Psoas muscle (tissue), 8 donors: ENCODE measurements around the gene ZYX. TPM values are rescaled to one million over a fixed set of nuclear protein-coding genes. Genes with fewer than 3 reads are reported as not detected.

ENCODE experiments used
- ATAC-seq, 4 donors: fragments of 200-7000 bp; cut with Tn5 transposase; one replicate each; pipeline ENCODE4 v1.9.1; 2020; ENCODE audit warnings: moderate library complexity in 3 of 4, mild to moderate bottlenecking in 2 of 4
- DNase-seq, 2 donors: peaks; one replicate each; pipeline ENCODE4 v3.0.0-alpha.2; 2020
- H3K27ac ChIP-seq: fragments of 200-600 bp; one replicate; pipeline ENCODE4 v1.8.0; 2022
- H3K27me3 ChIP-seq, 3 donors: fragments of 200-600 bp in 1 of 3; one replicate each; pipeline versions ENCODE4 v1.6.1 to v1.8.0; 2013 to 2022; ENCODE audit warnings: low read length in 2 of 3, mild to moderate bottlenecking in 2 of 3, moderate library complexity in 1 of 3; ENCODE audit not compliant: insufficient read depth in 3 of 3
- H3K36me3 ChIP-seq, 2 donors: fragments of 200-600 bp in 1 of 2; one replicate each; pipeline versions ENCODE4 v1.6.1 to v1.8.0; 2013 to 2022; ENCODE audit warnings: low read depth in 1 of 2, mild to moderate bottlenecking in 1 of 2, moderate library complexity in 1 of 2; ENCODE audit not compliant: insufficient read depth in 1 of 2
- H3K4me1 ChIP-seq: fragments of 200-600 bp; one replicate; pipeline ENCODE4 v1.8.0; 2022
- H3K4me3 ChIP-seq: fragments of 200-600 bp; one replicate; pipeline ENCODE4 v1.8.0; 2022; ENCODE audit warnings: mild to moderate bottlenecking
- H3K9me3 ChIP-seq: fragments of 200-600 bp; one replicate; pipeline ENCODE4 v1.8.0; 2022
- WGBS, 3 donors: extraction: QIAGEN DNeasy Blood & Tissue Kit; methylation state at CpG; one replicate each; pipeline versions ENCODE4 v1.1.6 to v1.1.7; 2013; 5-methylcytosine and 5-hydroxymethylcytosine counted together
- intact Hi-C, 2 donors: fragments of 100-400 bp; cut with DNase I; formaldehyde crosslinking; loops; one replicate each; pipeline versions ENCODE4 v1.11.0 to v1.14.2; 2022
- polyA plus RNA-seq, 3 donors: library from polyadenylated mRNA; stranded (reverse); fragments of 200-250 nt; gene quantifications; one replicate each; pipeline ENCODE4 v1.2.3, GENCODE V29; 2013
- total RNA-seq, 4 donors: library from RNA; stranded (reverse); fragmentation: NEBNext Ultra II Directional in 2 of 4; extraction: Animal tissue kit (Norgen Biotek cat#: 25700) in 2 of 4; gene quantifications; one replicate each; pipeline versions ENCODE4 v1.2.1 to v1.2.4, GENCODE V29; 2021 to 2023
- TF ChIP-seq, protein P1 (sequence below): fragments of 200-600 bp; IDR thresholded peaks from one replicate; pipeline ENCODE4 v1.8.0; 2022; ENCODE audit warnings: antibody characterized with exemption
- donor health status: healthy with polysubstance abuse.
- donor health status: DM: no; HTN: no; CAD: no; lungs with moderate emphysema.
- donor health status: Bipolar disorder and iron deficiency.
- donor health status: healthy.
- donor health status: DM: yes; HTN: yes; CAD: no.
- donor health status: DM: no; HTN: no; CAD: no.
- donor health status: DM: no; HTN: no; CAD: no.
- donor health status: DM: yes; HTN: yes; CAD: no.

The ZYX gene
- total and polyA plus RNA-seq, 7 donors, result 34.4 to 215 (median 84.1) TPM

DNA sequence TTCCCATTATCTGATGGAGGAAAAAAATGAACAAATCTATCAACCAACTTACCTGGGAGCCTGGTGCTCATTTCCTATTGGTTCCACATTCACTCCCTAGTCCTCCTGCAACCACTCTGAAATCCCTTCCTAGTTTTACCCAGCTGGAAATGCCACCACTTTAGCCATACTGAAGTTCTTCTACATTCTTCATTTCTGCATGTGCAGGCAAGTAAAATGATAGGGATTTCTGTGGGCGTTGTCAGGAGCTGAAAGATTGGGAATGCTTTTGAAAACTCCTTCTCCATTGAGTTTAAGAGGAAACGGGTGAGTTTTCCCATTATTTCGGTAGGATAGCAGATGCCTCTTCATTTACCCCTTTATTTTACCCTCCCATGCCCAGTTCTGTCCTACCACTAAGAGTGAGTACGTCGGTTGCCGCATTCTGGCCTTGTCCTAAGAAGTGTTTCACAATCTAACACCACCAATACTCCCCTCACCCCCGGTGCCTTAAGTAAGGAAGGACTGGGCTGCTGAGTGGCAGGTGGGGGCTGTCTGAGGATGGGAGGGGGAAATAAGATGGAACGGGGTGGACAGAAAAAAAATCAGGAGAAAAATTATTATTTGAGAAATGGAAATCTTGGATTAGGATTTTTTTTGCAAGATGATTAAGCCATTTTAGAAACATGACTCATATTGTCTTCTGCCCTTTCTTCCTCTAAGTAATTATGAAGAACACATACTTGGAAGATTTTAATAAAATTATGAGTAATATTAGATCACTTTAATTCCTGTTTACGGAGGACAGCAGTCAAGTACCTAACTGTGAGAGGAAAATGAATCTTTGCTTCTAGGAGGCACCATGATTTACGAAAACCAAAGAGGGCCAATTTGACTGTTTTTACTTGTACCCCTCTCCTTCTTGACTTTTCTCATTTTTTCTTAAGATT, 48.9 kb downstream of the ZYX start:
- ATAC-seq (no peak), DNase-seq (no peak)
- 79 to 84% (median 80%) methylated on average over 10 of the region's 10 CpGs for WGBS, 3 donors
- intact Hi-C loops, result no loop called here
- Histone ChIP-seq H3K27me3 (no peaks in the 10 kb centered on the region), H3K4me3 (no peak overlapping the region), H3K27ac (no peak overlapping the region), H3K9me3 (no peaks in the 10 kb centered on the region), H3K36me3 (no peaks in the 10 kb centered on the region), H3K4me1 (no peaks in the 10 kb centered on the region)
- TF ChIP-seq, protein P1, sequence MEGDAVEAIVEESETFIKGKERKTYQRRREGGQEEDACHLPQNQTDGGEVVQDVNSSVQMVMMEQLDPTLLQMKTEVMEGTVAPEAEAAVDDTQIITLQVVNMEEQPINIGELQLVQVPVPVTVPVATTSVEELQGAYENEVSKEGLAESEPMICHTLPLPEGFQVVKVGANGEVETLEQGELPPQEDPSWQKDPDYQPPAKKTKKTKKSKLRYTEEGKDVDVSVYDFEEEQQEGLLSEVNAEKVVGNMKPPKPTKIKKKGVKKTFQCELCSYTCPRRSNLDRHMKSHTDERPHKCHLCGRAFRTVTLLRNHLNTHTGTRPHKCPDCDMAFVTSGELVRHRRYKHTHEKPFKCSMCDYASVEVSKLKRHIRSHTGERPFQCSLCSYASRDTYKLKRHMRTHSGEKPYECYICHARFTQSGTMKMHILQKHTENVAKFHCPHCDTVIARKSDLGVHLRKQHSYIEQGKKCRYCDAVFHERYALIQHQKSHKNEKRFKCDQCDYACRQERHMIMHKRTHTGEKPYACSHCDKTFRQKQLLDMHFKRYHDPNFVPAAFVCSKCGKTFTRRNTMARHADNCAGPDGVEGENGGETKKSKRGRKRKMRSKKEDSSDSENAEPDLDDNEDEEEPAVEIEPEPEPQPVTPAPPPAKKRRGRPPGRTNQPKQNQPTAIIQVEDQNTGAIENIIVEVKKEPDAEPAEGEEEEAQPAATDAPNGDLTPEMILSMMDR, result no peak

DNA sequence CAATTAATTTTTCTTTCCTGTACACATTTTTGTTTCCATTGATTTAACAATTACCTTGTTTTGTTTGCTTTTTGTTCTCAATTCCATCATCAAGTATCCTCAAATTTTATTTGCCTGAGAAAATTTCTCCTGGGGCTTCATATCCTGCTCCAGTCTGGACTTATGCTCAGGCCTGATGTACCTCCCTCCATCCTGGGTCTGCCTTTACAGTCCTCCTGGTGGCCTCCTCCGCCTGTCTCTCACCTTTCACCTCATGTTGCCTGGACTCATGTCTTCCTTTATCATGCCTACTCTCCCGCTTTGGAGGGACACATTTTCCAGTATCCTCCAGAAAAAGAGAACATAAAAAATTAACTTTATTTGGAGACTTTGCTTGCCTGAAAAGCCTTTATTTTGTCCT, 50.0 kb downstream of the ZYX start:
- TF ChIP-seq, protein P1, result no peak
- ATAC-seq (no peak), DNase-seq (no peak)
- H3K27ac ChIP-seq, result no peak overlapping the region
- H3K9me3 ChIP-seq, result no peaks in the 10 kb centered on the region
- H3K36me3 ChIP-seq, result no peaks in the 10 kb centered on the region
- WGBS, 3 donors, result 40 to 70% (median 44%) methylated on average over 2 of the region's 2 CpGs
- intact Hi-C loops, result no loop called here
- H3K4me3 ChIP-seq, result no peak overlapping the region
- H3K27me3 ChIP-seq, result no peaks in the 10 kb centered on the region
- no peaks in the 10 kb centered on the region for H3K4me1 ChIP-seq

DNA sequence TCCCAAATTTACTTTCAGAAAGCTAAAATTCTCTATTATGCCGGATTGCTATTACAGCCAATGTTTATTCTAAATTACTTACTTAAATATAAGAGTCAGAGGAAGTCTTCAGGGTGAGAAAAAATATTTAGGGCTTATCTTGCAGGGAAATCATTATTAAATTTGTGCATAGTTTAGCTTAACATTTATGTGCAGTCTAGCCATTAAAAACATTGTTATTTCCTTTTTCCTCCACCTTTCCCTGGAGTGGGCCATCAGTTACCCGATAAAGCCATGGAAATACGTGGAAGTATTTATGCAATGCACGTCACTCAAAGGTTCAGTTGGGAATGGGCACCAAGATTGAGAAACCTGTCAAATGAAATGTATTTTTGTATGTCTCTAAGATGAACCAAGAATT, 52.6 kb downstream of the ZYX start:
- no peak for DNase-seq
- H3K4me3 ChIP-seq, result no peak overlapping the region
- no peaks in the 10 kb centered on the region for H3K36me3 ChIP-seq
- intact Hi-C loops, result no loop called here
- no peaks in the 10 kb centered on the region for H3K9me3 ChIP-seq
- TF ChIP-seq, protein P1, result no peak
- H3K27ac ChIP-seq, result no peak overlapping the region
- ATAC-seq, result no peak
- no peaks in the 10 kb centered on the region for H3K27me3 ChIP-seq
- H3K4me1 ChIP-seq, result no peaks in the 10 kb centered on the region
- 81 to 91% (median 86%) methylated on average over 4 of the region's 4 CpGs for WGBS, 3 donors

DNA sequence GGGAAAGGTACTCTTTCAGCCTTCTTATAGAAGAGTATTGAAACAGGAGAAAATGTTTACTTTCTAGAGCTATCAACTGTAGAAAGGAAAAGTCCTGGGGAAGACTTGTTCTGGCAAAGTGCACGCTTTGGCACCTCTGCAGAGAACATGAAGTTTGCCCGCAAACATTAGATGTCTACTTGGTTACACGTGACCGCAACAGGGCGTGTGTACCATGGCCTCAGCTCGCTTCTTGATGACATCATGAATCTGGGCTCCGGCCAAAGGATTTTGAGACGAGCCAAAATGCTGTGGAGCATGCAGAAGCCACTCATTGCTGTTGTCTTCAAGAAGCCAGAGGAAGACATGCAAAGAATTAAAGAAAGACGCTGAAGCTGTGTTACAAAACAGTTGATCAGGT, 53.5 kb downstream of the ZYX start:
- H3K9me3 ChIP-seq, result no peaks in the 10 kb centered on the region
- TF ChIP-seq, protein P1, result no peak
- no peaks in the 10 kb centered on the region for H3K27me3 ChIP-seq
- no peak for ATAC-seq
- H3K4me1 ChIP-seq, result no peaks in the 10 kb centered on the region
- intact Hi-C loops, result no loop called here
- H3K27ac ChIP-seq, result no peak overlapping the region
- 28 to 38% (median 29%) methylated on average over 9 of the region's 9 CpGs for WGBS, 3 donors
- no peak overlapping the region for H3K4me3 ChIP-seq
- H3K36me3 ChIP-seq, result no peaks in the 10 kb centered on the region
- peak; percentile 39 to 77 for DNase-seq
